Measurements from ENCODE around the gene PMEPA1. TPM values are rescaled to one million over a fixed set of nuclear protein-coding genes. Genes with fewer than 3 reads are reported as not detected.
A peak's percentile ranks its signal among the peaks of the same experiment; 100 is the strongest.

Gene PMEPA1
- total and polyA plus RNA-seq, 2 donors (not counting 1 experiment from before 2014, with no cell fraction given), result 9.9 to 37.4 TPM

DNA sequence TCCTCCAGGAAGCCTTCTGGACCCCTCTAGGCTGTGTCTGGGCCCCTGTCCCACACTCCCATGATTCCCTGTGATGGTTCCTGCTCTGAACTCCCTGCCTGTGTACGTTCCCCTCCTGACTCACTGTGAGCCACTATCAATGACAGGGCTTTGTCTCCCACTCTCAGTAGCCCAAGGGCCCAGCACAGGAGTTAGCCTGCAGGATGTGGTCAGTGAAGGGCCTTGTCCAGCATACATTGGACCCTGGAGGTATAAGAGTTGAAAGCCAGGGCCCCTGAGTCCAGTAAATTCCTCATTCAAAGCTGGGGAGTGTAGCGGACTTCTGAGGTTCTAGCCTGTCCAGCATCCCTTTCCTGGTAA lies 108.6 kb downstream of the PMEPA1 start:
- Histone ChIP-seq H3K9me3 (ENCODE audit: control extremely low read depth in 1 of 3, control insufficient read depth in 2 of 3, insufficient read depth in 1 of 3, low read length in 2 of 3) (peaks cover 0 to 2% (median 0%) of the 10 kb centered on the region in 3 donors), H3K9ac (ENCODE audit: low read length) (no peak overlapping the region), H4K20me1 (ENCODE audit: control insufficient read depth, insufficient read depth, low read length, poor library complexity, severe bottlenecking) (no peaks in the 10 kb centered on the region), H3K4me2 (replicated peaks; ENCODE audit: low read depth, low read length, poor library complexity, severe bottlenecking) (no peak overlapping the region), H3K27ac (ENCODE audit: low read length in 2 of 2) (no peak overlapping the region), H3K27me3 (replicated peaks in 1 of 4; ENCODE audit: control extremely low read depth in 1 of 4, control insufficient read depth in 3 of 4, insufficient read depth in 4 of 4, low read length in 3 of 4) (peaks cover 0 to 14% (median 2%) of the 10 kb centered on the region in 4 experiments), H3K4me3 (ENCODE audit: control extremely low read depth in 1 of 5, extremely low read depth in 1 of 5, insufficient read depth in 1 of 5, low read depth in 2 of 5, low read length in 4 of 5) (no peak overlapping the region), H3K79me2 (ENCODE audit: control insufficient read depth, insufficient read depth, low read length) (no peaks in the 10 kb centered on the region), H3K36me3 (replicated peaks in 1 of 2; ENCODE audit: control extremely low read depth in 1 of 2, control insufficient read depth in 1 of 2, extremely low read depth in 1 of 2, insufficient read depth in 2 of 2, low read length in 1 of 2) (peaks cover 0 to 15% of the 10 kb centered on the region in 2 experiments), H3K4me1 (ENCODE audit: control insufficient read depth in 2 of 2, insufficient read depth in 2 of 2, low read length in 2 of 2) (peaks cover 10 to 13% of the 10 kb centered on the region in 2 donors), H2AFZ (ENCODE audit: insufficient read depth, low read depth, low read length, poor library complexity, severe bottlenecking) (no peak overlapping the region)
- ATAC-seq (ENCODE audit: low read depth), result no peak
- Mint-ChIP-seq H3K27ac (no peak overlapping the region), H3K4me3 (no peak overlapping the region), H3K4me1 (peaks cover 13% of the 10 kb centered on the region), H3K27me3 (peaks cover 5% of the 10 kb centered on the region), H3K9me3 (ENCODE audit: insufficient read depth) (no peaks in the 10 kb centered on the region)
- CTCF ChIA-PET, result interaction anchor here (0.8 to 11.4 kb wide), 9 partner anchors 9 to 609 kb away, joined by 3 to 131 read pairs (median 4); partner anchors contain the start of gene ZBP1
- TF ChIP-seq EZH2 (IDR thresholded peaks at IDR 0.05; ENCODE audit: borderline replicate concordance, insufficient read depth, low read depth, low read length, poor library complexity, severe bottlenecking), result no peak
- intact Hi-C loops (cut with micrococcal nuclease), result no loop called here
- DNase-seq, result no peak
- 80% methylated on average over 2 of the region's 2 CpGs for WGBS (ENCODE audit: insufficient coverage)
- POLR2A ChIA-PET, result interaction anchor here (1.2 kb wide), 1 partner anchor 15 kb away, joined by 3 read pairs; no protein-coding TSS in a partner anchor

DNA sequence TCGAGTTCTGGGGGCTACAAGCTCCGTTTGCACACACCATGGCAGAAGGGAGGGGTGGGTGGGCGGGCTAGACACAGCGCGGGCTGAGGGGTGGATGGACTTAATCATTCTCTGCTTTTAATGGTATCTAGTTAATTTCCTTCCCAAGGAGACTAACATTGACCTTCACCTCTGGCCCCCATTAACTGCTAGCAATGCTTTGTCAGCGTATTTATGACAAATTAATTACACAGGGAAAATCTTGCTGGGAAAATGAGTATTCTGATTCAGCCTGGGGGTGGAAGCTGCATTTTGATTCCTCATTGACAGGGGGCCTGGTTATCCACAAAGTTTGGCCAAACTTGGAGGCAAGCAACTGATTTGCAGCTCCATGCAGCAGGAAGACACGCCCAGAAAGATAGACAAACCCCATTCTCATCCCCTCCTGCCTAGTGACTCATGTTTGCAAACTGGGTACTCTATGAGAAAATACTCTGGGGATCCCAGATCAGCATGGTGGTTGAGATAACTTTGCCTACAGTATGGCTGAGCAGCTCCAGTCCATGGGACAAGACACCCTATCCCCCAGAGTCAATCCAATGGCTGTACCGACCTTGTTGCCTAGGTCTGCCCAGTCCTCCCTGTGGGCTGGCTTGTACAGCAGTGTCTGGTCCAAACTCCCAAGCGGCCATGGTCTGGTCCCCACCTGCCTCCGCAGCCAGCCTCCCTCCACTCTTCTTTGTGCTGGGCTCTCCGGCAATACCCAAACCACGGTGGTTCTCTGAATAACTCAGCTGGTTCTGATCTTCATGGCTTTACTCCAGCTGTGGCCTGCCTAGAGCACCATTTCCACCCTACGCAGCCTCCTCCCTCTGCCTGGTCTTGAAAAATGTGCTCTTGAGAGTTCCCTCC lies 109.2 kb downstream of the PMEPA1 start:
- H3K9me3 Mint-ChIP-seq (ENCODE audit: insufficient read depth), result no peaks in the 10 kb centered on the region
- ChIA-PET POLR2A (interaction anchor here (1.2 kb wide), 1 partner anchor 15 kb away, joined by 3 read pairs; no protein-coding TSS in a partner anchor), CTCF (interaction anchor here (0.6 to 11.4 kb wide), 11 partner anchors 9 to 1050 kb away, joined by 3 to 131 read pairs (median 4); partner anchors contain the start of gene ZBP1)
- peaks cover 0 to 10% of the 10 kb centered on the region in 2 experiments for H3K36me3 ChIP-seq (replicated peaks in 1 of 2; ENCODE audit: control extremely low read depth in 1 of 2, control insufficient read depth in 1 of 2, extremely low read depth in 1 of 2, insufficient read depth in 2 of 2, low read length in 1 of 2)
- peak overlapping the region; percentile 26 for H3K27ac Mint-ChIP-seq
- H3K27me3 Mint-ChIP-seq, result peaks cover 5% of the 10 kb centered on the region
- no peak overlapping the region for H3K4me3 ChIP-seq (ENCODE audit: control extremely low read depth in 1 of 5, extremely low read depth in 1 of 5, insufficient read depth in 1 of 5, low read depth in 2 of 5, low read length in 4 of 5)
- no peak overlapping the region for H3K4me3 Mint-ChIP-seq
- 69% methylated on average over 7 of the region's 13 CpGs for WGBS (ENCODE audit: insufficient coverage)
- peaks cover 10 to 13% of the 10 kb centered on the region in 2 donors for H3K4me1 ChIP-seq (ENCODE audit: control insufficient read depth in 2 of 2, insufficient read depth in 2 of 2, low read length in 2 of 2)
- peaks cover 0 to 14% (median 2%) of the 10 kb centered on the region in 4 experiments for H3K27me3 ChIP-seq (replicated peaks in 1 of 4; ENCODE audit: control extremely low read depth in 1 of 4, control insufficient read depth in 3 of 4, insufficient read depth in 4 of 4, low read length in 3 of 4)
- no peaks in the 10 kb centered on the region for H3K79me2 ChIP-seq (ENCODE audit: control insufficient read depth, insufficient read depth, low read length)
- H3K4me2 ChIP-seq (replicated peaks; ENCODE audit: low read depth, low read length, poor library complexity, severe bottlenecking), result no peak overlapping the region
- ATAC-seq (ENCODE audit: low read depth) (no peak), DNase-seq (no peak)
- no peak overlapping the region for H2AFZ ChIP-seq (ENCODE audit: insufficient read depth, low read depth, low read length, poor library complexity, severe bottlenecking)
- TF ChIP-seq EZH2 (IDR thresholded peaks at IDR 0.05; ENCODE audit: borderline replicate concordance, insufficient read depth, low read depth, low read length, poor library complexity, severe bottlenecking), result no peak
- TF ChIP-seq, protein P1, sequence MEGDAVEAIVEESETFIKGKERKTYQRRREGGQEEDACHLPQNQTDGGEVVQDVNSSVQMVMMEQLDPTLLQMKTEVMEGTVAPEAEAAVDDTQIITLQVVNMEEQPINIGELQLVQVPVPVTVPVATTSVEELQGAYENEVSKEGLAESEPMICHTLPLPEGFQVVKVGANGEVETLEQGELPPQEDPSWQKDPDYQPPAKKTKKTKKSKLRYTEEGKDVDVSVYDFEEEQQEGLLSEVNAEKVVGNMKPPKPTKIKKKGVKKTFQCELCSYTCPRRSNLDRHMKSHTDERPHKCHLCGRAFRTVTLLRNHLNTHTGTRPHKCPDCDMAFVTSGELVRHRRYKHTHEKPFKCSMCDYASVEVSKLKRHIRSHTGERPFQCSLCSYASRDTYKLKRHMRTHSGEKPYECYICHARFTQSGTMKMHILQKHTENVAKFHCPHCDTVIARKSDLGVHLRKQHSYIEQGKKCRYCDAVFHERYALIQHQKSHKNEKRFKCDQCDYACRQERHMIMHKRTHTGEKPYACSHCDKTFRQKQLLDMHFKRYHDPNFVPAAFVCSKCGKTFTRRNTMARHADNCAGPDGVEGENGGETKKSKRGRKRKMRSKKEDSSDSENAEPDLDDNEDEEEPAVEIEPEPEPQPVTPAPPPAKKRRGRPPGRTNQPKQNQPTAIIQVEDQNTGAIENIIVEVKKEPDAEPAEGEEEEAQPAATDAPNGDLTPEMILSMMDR (IDR thresholded peaks at IDR 0.05), result no peak
- intact Hi-C loops (cut with micrococcal nuclease), result no loop called here
- peaks cover 0 to 2% (median 0%) of the 10 kb centered on the region in 3 donors for H3K9me3 ChIP-seq (ENCODE audit: control extremely low read depth in 1 of 3, control insufficient read depth in 2 of 3, insufficient read depth in 1 of 3, low read length in 2 of 3)
- peaks cover 12% of the 10 kb centered on the region for H3K4me1 Mint-ChIP-seq
- no peaks in the 10 kb centered on the region for H4K20me1 ChIP-seq (ENCODE audit: control insufficient read depth, insufficient read depth, low read length, poor library complexity, severe bottlenecking)
- no peak overlapping the region for H3K9ac ChIP-seq (ENCODE audit: low read length)
- no peak overlapping the region for H3K27ac ChIP-seq (ENCODE audit: low read length in 2 of 2)
